Measurements from ENCODE around the gene PCP4. TPM values are rescaled to one million over a fixed set of nuclear protein-coding genes. Genes with fewer than 3 reads are reported as not detected.

PCP4 gene
- total RNA-seq, 1 experiment from 2014 or later, result 1.6 TPM

GRCh38 chr21:39972471-39972870 is 105.2 kb downstream of the PCP4 start:
- ChIA-PET POLR2A (no interaction called here), CTCF (no interaction called here)
- Mint-ChIP-seq H3K27ac (no peak overlapping the region), H3K4me3 (no peak overlapping the region), H3K4me1 (no peaks in the 10 kb centered on the region), H3K27me3 (ENCODE audit: low read depth) (peaks cover 3% of the 10 kb centered on the region; the same call in 1 of the 2 replicates), H3K36me3 (0 out of 2 replicates have a peak, but pooled peaks cover 3% of the 10 kb centered on the region), H3K9me3 (peaks cover 18% of the 10 kb centered on the region)
- ATAC-seq, result no peak
- TF ChIP-seq, protein P1, sequence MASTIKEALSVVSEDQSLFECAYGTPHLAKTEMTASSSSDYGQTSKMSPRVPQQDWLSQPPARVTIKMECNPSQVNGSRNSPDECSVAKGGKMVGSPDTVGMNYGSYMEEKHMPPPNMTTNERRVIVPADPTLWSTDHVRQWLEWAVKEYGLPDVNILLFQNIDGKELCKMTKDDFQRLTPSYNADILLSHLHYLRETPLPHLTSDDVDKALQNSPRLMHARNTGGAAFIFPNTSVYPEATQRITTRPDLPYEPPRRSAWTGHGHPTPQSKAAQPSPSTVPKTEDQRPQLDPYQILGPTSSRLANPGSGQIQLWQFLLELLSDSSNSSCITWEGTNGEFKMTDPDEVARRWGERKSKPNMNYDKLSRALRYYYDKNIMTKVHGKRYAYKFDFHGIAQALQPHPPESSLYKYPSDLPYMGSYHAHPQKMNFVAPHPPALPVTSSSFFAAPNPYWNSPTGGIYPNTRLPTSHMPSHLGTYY (CRISPR knock-in tag; IDR thresholded peaks at IDR 0.05), result no peak
- no peak for TF ChIP-seq SMAD4 (CRISPR knock-in tag; IDR thresholded peaks at IDR 0.05)
- no peak for TF ChIP-seq ZNF317 (CRISPR knock-in tag; IDR thresholded peaks at IDR 0.05; ENCODE audit: borderline replicate concordance, low read depth)
- TF ChIP-seq ZNF281 (CRISPR knock-in tag; IDR thresholded peaks at IDR 0.05), result no peak
- TF ChIP-seq ZNF416 (CRISPR knock-in tag; IDR thresholded peaks at IDR 0.05), result no peak
- TF ChIP-seq SOX15 (CRISPR knock-in tag; IDR thresholded peaks at IDR 0.05), result no peak
- no peak for TF ChIP-seq PREB (CRISPR knock-in tag; IDR thresholded peaks at IDR 0.05; ENCODE audit: borderline replicate concordance)
- TF ChIP-seq ARID4B (CRISPR knock-in tag; IDR thresholded peaks at IDR 0.05; ENCODE audit: borderline replicate concordance), result no peak
- no peak for TF ChIP-seq RORB (CRISPR knock-in tag; IDR thresholded peaks at IDR 0.05)
- TF ChIP-seq FOXP1 (CRISPR knock-in tag; IDR thresholded peaks at IDR 0.05; ENCODE audit: borderline replicate concordance), result no peak
- no peak for TF ChIP-seq NFE2L1 (CRISPR knock-in tag; IDR thresholded peaks at IDR 0.05)
- no peak for TF ChIP-seq ZMAT4 (CRISPR knock-in tag; IDR thresholded peaks at IDR 0.05)
- TF ChIP-seq AFF4 (CRISPR knock-in tag; IDR thresholded peaks at IDR 0.05; ENCODE audit: borderline replicate concordance), result no peak
- no peak for TF ChIP-seq TEAD1 (CRISPR knock-in tag; IDR thresholded peaks at IDR 0.05)
- no peak for TF ChIP-seq FOXJ3 (CRISPR knock-in tag; IDR thresholded peaks at IDR 0.05; ENCODE audit: borderline replicate concordance)
- no peak for TF ChIP-seq TP53 (CRISPR knock-in tag; IDR thresholded peaks at IDR 0.05)
- no peak for TF ChIP-seq MLX (CRISPR knock-in tag; IDR thresholded peaks at IDR 0.05)
- TF ChIP-seq, protein P2, sequence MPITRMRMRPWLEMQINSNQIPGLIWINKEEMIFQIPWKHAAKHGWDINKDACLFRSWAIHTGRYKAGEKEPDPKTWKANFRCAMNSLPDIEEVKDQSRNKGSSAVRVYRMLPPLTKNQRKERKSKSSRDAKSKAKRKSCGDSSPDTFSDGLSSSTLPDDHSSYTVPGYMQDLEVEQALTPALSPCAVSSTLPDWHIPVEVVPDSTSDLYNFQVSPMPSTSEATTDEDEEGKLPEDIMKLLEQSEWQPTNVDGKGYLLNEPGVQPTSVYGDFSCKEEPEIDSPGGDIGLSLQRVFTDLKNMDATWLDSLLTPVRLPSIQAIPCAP (CRISPR knock-in tag; IDR thresholded peaks at IDR 0.05), result no peak
- DNase-seq (ENCODE audit: low spot score), result no peak
